Fibroblast of upper back skin (primary cell): Measurements from ENCODE around the gene ULK1.
"Not testable (repeated sequence)": the region's sequence is repeated elsewhere in the genome, so short reads cannot be mapped to it uniquely, and the experiment has no call there.

ENCODE experiments used
- DNase-seq: peaks from one replicate; pipeline ENCODE4 v3.0.0-alpha.2; 2013

Gene ULK1

GRCh38 chr12:131947482-131948027, 53.1 kb downstream of the ULK1 start:
- no peak for DNase-seq

DNA sequence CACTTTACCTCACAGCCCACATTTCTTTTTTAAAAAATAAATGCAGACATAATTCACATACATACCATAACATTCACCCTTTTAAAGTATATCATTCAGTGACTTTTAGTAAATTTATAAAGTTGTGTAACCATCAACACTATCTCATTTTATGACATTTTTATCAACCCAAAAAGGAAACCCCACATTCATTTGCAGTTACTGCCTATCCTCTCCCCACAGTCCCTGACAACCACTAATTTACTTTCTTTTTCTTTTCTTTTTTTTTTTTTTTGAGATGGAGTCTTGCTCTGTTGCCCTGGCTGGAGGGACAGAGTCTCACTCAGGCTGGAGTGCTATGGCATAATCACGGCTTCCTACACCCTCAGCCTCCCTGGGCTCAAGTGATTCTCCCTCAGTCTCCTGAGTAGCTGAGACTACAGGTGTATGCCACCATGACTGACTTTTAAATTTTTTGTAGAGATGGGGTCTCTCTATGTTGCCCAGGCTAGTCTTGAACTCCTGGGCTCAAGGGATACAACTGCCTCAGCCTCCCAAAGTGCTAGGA, 53.8 kb downstream of the ULK1 start:
- DNase-seq = no peak

DNA sequence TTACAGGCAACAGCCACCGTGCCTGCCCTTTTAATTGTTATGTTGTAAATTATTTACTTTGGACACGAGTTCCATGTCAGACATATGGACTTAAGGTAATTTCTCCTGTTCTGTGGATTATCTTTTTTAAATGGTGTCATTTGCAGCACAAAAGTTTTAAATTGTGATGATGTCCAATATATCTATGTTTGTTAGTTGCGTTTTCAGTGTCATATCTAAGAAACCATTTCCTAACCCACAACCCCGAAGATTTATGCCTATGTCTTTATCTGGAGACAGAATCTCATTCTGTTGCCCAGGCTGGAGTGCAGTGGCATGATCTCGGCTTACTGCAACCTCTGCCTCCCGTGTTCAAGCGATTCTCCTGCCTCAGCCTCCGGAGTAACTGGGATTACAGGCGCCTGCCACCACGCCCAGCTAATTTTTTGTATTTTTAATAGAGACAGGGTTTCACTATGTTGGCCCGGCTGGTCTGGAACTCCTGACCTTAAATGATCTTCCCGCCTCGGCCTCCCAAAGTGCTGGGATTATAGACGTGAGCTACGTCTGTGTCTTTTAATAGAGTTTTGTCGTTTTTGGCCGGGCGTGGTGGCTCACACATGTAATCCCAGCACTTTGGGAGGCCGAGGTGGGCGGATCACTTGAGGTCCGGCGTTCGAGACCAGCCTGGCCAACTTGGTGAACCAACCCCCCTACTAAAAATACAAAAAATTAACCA, 54.5 kb downstream of the ULK1 start:
- not testable (repeated sequence) for DNase-seq

GRCh38 chr12:131949431-131950181, 55.2 kb downstream of the ULK1 start, which contains the start of gene EP400:
TSS of gene EP400 (plus strand) at chr12:131949942. CDS start at chr12:131960620, 10,678 bp downstream.
- peak; percentile 93 for DNase-seq

DNA sequence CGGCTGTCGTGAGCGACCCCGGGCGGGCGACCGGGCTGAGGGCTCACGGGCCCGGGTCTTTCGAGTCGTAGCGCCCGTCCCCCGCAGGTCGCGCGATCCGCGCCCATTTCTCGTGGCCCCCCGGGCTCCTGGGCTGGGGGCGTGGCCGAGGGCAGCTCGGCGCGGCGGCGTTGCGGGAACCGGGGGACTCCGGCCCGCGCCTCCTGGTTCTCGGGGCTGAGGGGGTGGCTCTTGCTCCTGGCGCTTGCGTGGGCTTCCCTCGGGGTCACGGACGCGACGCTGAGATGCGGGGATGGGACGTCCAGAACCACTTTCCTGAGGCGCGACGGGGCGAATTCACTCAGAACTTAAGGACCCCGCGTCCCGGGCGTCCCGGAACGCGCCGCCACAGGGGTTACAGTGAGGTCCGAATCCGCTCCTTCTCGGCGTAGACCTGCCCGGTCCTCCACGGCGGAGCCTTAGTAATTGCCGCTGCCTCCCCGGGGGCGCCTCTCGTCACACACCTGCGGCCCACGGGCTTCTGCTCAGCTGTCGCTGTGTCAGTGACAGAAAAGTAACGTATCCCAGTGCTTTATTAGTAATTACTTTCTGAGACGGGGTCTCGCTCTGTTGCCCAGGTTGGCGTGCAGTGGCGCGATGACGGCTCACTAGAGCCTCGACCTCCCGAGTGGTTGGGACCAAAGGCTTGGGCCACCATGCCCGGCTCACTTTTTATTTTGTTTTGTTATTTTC, 55.9 kb downstream of the ULK1 start:
- DNase-seq = no peak

GRCh38 chr12:131953810-131954209, 59.4 kb downstream of the ULK1 start:
- DNase-seq = not testable (repeated sequence)

- DNase-seq = not testable (repeated sequence)
Observed at GRCh38 chr12:131954460-131954859, 60.0 kb downstream of the ULK1 start.

- DNase-seq = no peak
Observed at GRCh38 chr12:131959116-131959515, 64.7 kb downstream of the ULK1 start.

- no peak for DNase-seq
Observed at GRCh38 chr12:131959641-131960589, 65.5 kb downstream of the ULK1 start.

DNA sequence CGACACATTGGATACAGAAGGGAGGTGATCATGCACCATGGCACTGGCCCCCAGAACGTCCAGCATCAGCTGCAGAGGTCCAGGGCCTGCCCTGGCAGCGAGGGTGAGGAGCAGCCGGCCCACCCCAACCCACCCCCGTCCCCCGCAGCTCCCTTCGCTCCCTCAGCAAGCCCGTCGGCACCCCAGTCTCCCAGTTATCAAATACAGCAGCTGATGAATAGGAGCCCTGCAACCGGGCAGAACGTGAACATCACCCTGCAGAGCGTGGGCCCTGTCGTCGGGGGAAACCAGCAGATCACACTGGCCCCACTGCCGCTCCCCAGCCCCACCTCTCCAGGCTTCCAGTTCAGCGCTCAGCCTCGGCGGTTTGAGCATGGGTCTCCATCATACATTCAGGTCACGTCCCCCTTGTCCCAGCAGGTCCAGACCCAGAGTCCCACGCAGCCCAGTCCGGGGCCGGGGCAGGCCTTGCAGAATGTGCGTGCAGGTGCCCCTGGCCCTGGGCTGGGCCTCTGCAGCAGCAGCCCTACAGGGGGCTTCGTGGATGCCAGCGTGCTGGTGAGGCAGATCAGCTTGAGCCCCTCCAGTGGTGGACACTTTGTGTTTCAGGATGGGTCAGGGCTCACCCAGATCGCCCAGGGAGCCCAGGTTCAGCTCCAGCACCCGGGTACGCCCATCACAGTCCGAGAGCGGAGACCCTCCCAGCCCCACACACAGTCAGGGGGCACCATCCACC, 66.3 kb downstream of the ULK1 start:
- DNase-seq = not testable (repeated sequence)

GRCh38 chr12:131961328-131961727, 66.9 kb downstream of the ULK1 start:
- DNase-seq = not testable (repeated sequence)

DNA sequence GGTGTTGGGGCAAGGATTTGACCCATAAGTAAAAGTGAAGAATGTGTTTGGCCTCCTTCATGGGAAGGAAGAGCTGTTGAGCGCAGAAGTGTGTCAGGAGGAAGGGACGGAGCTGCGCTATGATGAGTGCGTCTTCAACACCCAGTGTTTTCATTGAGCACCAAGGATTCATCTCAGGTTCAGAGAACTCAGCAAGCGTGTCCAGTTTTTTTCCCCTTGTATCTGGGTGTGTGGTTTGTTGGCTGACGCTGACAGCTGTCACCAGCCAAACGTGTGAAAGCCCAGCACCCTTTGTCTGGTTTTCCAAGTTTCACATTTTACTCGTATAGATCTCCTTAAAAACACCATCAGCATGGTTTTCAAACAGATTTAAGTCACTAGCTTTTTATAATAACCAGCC, 67.6 kb downstream of the ULK1 start:
- no peak for DNase-seq

GRCh38 chr12:131963381-131963780, 69.0 kb downstream of the ULK1 start:
- no peak for DNase-seq

GRCh38 chr12:131965073-131965472, 70.7 kb downstream of the ULK1 start:
- DNase-seq = no peak

DNA sequence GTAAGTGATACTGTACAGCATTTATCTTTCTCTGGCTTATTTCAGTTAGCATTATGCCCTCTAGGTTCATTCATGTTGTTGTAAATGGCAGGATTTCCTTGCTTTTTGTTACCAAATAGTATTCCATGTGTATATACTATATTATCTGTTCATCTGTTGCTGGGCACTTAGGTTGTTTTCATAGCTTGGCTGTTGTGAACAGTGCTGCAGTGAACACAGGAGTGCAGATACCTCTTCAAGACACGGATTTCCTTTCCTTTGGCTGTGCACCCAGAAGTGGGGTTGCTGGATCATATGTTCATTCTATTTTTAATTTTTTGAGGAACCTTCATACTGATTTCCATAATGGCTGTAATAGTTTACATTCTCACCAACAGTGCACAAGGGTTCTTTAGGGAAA, 76.8 kb downstream of the ULK1 start:
- no peak for DNase-seq
